ENCODE results near the gene LRSAM1. TPM values are rescaled to one million over a fixed set of nuclear protein-coding genes. Genes with fewer than 3 reads are reported as not detected.

Gene LRSAM1
- total RNA-seq, 1 donor from 2014 or later: 20.6 TPM

- peaks cover 23% of the 10 kb centered on the region for H3K4me1 Mint-ChIP-seq (ENCODE audit: unreplicated experiment)
- no peak overlapping the region for H3K27ac Mint-ChIP-seq
- no peak for DNase-seq (ENCODE audit: extremely low spot score, unreplicated experiment)
- H3K36me3 Mint-ChIP-seq: peaks cover 11% of the 10 kb centered on the region
- TF ChIP-seq CTCF (conservative IDR thresholded peaks at IDR 0.05): no peak
- H3K27me3 Mint-ChIP-seq: no peaks in the 10 kb centered on the region
- H3K4me3 Mint-ChIP-seq: no peak overlapping the region
- no peaks in the 10 kb centered on the region for H3K9me3 Mint-ChIP-seq
Observed at GRCh38 chr9:127428348-127428747, 23.0 kb upstream of the LRSAM1 start.

GRCh38 chr9:127430415-127430814 is 20.9 kb upstream of the LRSAM1 start:
- peaks cover 7% of the 10 kb centered on the region for H3K4me1 Mint-ChIP-seq (ENCODE audit: unreplicated experiment)
- H3K9me3 Mint-ChIP-seq: no peaks in the 10 kb centered on the region
- H3K27ac Mint-ChIP-seq: no peak overlapping the region
- H3K4me3 Mint-ChIP-seq: no peak overlapping the region
- no peaks in the 10 kb centered on the region for H3K27me3 Mint-ChIP-seq
- no peak for TF ChIP-seq CTCF (conservative IDR thresholded peaks at IDR 0.05)
- peaks cover 23% of the 10 kb centered on the region for H3K36me3 Mint-ChIP-seq
- no peak for DNase-seq (ENCODE audit: extremely low spot score, unreplicated experiment)

DNA sequence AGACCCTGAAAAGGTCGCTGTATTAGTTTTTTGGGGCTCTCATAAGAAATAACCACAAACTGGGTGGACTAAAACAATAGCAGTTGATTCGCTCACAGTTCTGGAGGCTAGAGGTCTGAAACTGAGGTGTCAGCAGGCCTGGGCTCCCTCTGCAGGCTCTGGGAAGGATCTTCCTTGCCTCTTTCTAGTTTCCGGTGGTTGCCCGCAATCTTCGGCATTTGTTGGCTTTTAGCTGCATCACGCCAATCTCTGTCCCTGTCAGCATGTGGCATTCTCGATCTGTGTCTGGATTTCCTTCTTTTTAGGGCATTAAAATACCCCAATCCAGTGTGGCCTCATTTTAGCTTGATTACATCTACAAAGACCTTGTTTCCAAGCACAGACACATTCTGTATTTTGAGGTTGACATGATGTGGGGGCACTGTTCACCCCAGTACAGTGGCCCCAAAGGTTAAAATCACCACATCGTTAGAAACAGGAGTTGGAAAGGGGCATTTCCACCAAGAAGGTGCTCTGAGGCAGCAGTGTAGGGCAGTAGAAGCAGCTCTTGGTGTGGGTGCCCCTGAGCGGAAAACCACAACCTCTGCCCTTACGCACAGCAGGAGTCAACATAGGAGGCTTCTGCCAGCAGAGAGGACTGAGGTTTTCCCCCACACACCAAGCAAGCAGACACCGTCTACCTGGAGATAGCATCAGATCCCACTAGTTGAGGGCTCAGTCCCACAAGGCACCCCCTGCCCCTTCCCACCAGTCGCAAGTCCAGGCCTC is 13.6 kb upstream of the LRSAM1 start:
- peak; percentile 30 for TF ChIP-seq CTCF (conservative IDR thresholded peaks at IDR 0.05)
- peaks cover 45% of the 10 kb centered on the region for H3K36me3 Mint-ChIP-seq
- H3K4me3 Mint-ChIP-seq: no peak overlapping the region
- H3K4me1 Mint-ChIP-seq (ENCODE audit: unreplicated experiment): peaks cover 6% of the 10 kb centered on the region
- H3K27ac Mint-ChIP-seq: no peak overlapping the region
- H3K9me3 Mint-ChIP-seq: no peaks in the 10 kb centered on the region
- DNase-seq (ENCODE audit: extremely low spot score, unreplicated experiment): no peak
- no peaks in the 10 kb centered on the region for H3K27me3 Mint-ChIP-seq

DNA sequence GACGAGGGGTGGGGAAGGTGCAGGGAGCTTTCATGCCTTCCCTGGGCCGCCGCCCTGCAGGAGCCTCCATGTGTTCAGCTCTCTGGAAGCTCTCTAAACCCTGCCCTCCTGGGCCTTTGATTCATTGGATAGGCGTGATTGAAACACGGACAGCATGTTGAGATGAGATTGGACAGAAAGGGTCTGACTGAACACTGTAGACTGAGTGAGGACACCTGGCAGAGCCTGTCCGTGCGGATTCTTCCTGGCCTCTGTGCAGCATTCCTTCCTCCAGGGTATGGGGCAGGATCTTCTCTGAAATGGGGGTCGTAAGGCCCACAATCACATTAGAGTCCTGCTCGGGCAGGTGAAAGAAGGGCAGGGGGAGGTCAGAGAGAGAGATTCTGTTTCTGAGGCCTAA is 12.9 kb upstream of the LRSAM1 start:
- Mint-ChIP-seq H3K4me3 (peak overlapping the region; percentile 65), H3K36me3 (peaks cover 43% of the 10 kb centered on the region)

GRCh38 chr9:127444283-127444920 is 6.9 kb upstream of the LRSAM1 start:
- H3K27ac Mint-ChIP-seq: peak overlapping the region; percentile 60

More for the DNA sequence above, 12.9 kb upstream of the LRSAM1 start:
- no peak for TF ChIP-seq CTCF (conservative IDR thresholded peaks at IDR 0.05)
- Mint-ChIP-seq H3K27ac (peak overlapping the region; percentile 96), H3K27me3 (no peaks in the 10 kb centered on the region), H3K4me1 (ENCODE audit: unreplicated experiment) (peaks cover 6% of the 10 kb centered on the region), H3K9me3 (no peaks in the 10 kb centered on the region)
- DNase-seq (ENCODE audit: extremely low spot score, unreplicated experiment): no peak

More at GRCh38 chr9:127444283-127444920, 6.9 kb upstream of the LRSAM1 start:
- Mint-ChIP-seq H3K36me3 (peaks cover 70% of the 10 kb centered on the region), H3K27me3 (no peaks in the 10 kb centered on the region), H3K4me1 (ENCODE audit: unreplicated experiment) (peaks cover 20% of the 10 kb centered on the region), H3K9me3 (no peaks in the 10 kb centered on the region), H3K4me3 (no peak overlapping the region)
- TF ChIP-seq CTCF (conservative IDR thresholded peaks at IDR 0.05): no peak
- DNase-seq (ENCODE audit: extremely low spot score, unreplicated experiment): no peak

Measured in type B pancreatic cell (in vitro differentiated cells).